HL-60 (cell line): ENCODE results near the gene MIAT.

Experiments used
- DNase-seq, 2 experiments: peaks; one replicate each; pipeline ENCODE4 v3.0.0-alpha.2; 2010 to 2020; ENCODE audit warnings: low read depth in 1 of 2, low spot score in 1 of 2
- H3K27ac ChIP-seq: fragments of 250-450 bp; sonication (Bioruptor Pico); replicated peaks from 2 replicates; pipeline ENCODE4 v1.5.1; 2020; ENCODE audit warnings: mild to moderate bottlenecking, moderate library complexity
- H3K27me3 ChIP-seq: fragments of 250-450 bp; sonication (Bioruptor Pico); 2 replicates; pipeline ENCODE4 v1.5.1; 2021; ENCODE audit warnings: mild to moderate bottlenecking, moderate library complexity; ENCODE audit not compliant: insufficient read depth, poor library complexity, severe bottlenecking
- H3K4me3 ChIP-seq: replicated peaks from 2 replicates; pipeline ENCODE4 v1.5.1; 2011; ENCODE audit warnings: mild to moderate bottlenecking, control low read depth, low read length; ENCODE audit not compliant: insufficient read depth
- GABPA ChIP-seq: IDR thresholded peaks from 2 replicates; pipeline ENCODE4 v1.6.1; 2012; ENCODE audit warnings: low read depth
- POLR2AphosphoS5 ChIP-seq: IDR thresholded peaks from 2 replicates; pipeline ENCODE4 v1.6.1; 2012; ENCODE audit warnings: low read depth
- SPI1 ChIP-seq: IDR thresholded peaks from 2 replicates; pipeline ENCODE4 v1.6.1; 2012; ENCODE audit warnings: low read depth, mild to moderate bottlenecking, borderline replicate concordance
- TF ChIP-seq, protein P1 (sequence below): IDR thresholded peaks from one replicate; pipeline ENCODE4 v1.5.1; 2011; ENCODE audit warnings: low read length, control low read depth, inconsistent platforms; ENCODE audit not compliant: insufficient read depth
- TF ChIP-seq, protein P2 (sequence below): IDR thresholded peaks from 2 replicates; pipeline ENCODE4 v1.6.1; 2012; ENCODE audit warnings: low read depth; ENCODE audit not compliant: insufficient replicate concordance

MIAT gene

DNA sequence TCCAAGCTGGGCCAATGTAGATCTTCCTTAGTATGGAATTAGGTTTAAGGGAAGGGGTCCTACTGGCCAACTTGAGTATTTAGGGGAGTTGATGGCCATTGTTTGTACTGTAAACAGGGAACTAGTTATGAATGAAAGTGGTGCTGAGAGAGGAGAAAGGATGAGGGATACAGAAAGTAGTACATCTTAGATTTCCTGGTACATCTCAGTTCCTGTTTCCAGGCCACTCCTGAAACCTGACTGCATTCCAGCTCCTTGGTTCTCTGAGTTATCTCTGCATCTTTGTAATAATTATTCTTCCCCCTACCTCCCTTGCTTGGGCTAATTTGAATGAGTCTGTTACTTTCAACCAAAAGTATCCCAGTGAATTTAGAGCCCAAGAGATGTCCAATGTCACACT is 30.1 kb downstream of the MIAT start:
- TF ChIP-seq SPI1, result no peak
- TF ChIP-seq, protein P1, sequence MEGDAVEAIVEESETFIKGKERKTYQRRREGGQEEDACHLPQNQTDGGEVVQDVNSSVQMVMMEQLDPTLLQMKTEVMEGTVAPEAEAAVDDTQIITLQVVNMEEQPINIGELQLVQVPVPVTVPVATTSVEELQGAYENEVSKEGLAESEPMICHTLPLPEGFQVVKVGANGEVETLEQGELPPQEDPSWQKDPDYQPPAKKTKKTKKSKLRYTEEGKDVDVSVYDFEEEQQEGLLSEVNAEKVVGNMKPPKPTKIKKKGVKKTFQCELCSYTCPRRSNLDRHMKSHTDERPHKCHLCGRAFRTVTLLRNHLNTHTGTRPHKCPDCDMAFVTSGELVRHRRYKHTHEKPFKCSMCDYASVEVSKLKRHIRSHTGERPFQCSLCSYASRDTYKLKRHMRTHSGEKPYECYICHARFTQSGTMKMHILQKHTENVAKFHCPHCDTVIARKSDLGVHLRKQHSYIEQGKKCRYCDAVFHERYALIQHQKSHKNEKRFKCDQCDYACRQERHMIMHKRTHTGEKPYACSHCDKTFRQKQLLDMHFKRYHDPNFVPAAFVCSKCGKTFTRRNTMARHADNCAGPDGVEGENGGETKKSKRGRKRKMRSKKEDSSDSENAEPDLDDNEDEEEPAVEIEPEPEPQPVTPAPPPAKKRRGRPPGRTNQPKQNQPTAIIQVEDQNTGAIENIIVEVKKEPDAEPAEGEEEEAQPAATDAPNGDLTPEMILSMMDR, result no peak
- TF ChIP-seq GABPA, result no peak
- no peak for TF ChIP-seq POLR2AphosphoS5
- TF ChIP-seq, protein P2, sequence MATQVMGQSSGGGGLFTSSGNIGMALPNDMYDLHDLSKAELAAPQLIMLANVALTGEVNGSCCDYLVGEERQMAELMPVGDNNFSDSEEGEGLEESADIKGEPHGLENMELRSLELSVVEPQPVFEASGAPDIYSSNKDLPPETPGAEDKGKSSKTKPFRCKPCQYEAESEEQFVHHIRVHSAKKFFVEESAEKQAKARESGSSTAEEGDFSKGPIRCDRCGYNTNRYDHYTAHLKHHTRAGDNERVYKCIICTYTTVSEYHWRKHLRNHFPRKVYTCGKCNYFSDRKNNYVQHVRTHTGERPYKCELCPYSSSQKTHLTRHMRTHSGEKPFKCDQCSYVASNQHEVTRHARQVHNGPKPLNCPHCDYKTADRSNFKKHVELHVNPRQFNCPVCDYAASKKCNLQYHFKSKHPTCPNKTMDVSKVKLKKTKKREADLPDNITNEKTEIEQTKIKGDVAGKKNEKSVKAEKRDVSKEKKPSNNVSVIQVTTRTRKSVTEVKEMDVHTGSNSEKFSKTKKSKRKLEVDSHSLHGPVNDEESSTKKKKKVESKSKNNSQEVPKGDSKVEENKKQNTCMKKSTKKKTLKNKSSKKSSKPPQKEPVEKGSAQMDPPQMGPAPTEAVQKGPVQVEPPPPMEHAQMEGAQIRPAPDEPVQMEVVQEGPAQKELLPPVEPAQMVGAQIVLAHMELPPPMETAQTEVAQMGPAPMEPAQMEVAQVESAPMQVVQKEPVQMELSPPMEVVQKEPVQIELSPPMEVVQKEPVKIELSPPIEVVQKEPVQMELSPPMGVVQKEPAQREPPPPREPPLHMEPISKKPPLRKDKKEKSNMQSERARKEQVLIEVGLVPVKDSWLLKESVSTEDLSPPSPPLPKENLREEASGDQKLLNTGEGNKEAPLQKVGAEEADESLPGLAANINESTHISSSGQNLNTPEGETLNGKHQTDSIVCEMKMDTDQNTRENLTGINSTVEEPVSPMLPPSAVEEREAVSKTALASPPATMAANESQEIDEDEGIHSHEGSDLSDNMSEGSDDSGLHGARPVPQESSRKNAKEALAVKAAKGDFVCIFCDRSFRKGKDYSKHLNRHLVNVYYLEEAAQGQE, result no peak
- H3K27me3 ChIP-seq, result no peaks in the 10 kb centered on the region
- no peak overlapping the region for H3K4me3 ChIP-seq
- no peak for DNase-seq
- no peak overlapping the region for H3K27ac ChIP-seq

DNA sequence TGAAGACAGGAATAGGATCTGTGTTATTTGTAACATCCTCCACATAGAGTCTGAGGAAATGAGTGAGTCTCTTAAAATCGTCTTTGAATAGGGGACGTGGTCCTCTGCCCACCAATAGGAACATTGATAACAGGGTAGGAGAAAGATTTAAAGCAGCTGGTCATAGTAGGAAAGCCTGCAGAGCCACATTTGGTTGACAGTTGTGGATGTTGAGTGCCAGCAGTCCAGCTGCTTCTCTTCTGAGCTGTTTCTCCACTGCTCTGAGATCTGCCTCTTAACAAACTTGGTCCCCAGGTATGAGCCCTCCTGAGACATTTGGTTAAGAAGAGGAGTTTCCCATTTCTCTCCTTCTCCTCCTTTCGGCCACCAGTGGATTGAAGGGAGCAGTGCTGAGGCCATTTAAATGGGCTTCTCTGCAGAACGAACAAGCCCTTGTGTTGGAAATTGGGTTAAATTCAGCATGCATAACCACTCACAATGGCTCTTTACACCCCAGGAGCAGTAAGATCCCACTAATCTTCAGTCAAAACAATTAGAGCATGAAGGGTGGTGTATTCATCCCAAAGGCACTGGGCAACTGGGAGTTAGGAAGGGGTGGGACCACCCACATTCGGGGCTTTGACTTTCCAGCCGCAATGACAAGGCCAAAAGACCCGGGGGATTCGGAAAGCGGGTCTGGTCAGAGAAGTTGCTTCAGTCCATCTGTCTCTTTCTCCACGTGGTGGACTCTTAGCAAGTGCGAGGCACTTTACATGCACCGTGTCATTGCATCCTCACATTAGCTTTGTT is 32.3 kb downstream of the MIAT start:
- TF ChIP-seq, protein P2, result no peak
- Histone ChIP-seq H3K27ac (no peak overlapping the region), H3K4me3 (no peak overlapping the region), H3K27me3 (no peaks in the 10 kb centered on the region)
- DNase-seq, result no peak

DNA sequence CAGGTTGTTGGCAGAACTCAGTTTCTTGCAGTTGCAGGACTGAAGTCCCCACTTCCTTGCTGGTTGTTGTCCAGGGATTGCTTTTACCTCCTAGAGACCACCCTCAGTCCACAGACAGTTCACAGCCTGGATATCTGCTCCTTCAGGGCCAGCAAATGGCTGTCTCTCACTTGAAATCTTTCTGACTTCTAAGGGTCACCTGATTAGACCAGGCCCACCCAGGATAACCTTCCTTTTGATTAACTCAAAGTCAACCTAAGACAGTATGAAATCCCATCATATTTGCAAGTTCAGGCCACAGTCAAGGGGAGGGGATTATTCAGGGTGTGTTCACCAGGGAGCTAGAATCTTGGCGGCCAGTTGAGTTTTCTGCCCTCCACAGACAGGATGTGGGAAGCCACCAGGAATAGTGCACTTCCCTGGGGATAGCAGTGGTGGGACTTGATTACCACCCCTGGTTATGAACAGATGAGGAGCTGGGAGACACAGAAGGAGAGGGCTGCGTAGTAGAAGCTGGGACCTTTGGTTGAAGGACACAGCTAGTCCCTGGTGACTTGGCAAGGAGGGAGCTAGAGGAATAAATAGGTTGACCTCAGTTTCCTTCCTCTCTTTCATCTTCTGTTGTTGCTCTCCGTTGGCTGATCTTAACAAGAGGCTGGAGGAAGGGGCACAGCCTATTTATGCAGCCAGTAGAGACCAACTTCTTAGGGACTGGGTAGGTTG is 33.4 kb downstream of the MIAT start:
- no peak for DNase-seq
- Histone ChIP-seq H3K4me3 (no peak overlapping the region), H3K27me3 (no peaks in the 10 kb centered on the region), H3K27ac (no peak overlapping the region)
- no peak for TF ChIP-seq GABPA
- TF ChIP-seq POLR2AphosphoS5, result no peak
- TF ChIP-seq SPI1, result no peak

DNA sequence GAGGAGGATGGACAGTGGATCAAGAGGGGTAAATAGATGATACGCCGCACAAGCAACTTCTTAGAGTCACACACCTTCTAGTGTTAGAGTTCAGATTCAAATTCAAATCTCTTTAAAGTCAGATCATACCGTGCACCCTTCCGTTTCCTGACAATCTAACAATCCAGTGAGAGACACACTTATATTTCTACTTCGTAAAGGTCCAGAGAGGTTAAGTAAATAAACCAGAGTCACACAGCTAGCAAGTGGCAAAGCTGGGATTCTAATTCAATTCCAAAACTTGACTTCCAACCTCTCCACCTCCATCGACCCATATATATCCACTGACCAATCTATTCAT is 34.0 kb downstream of the MIAT start:
- H3K27me3 ChIP-seq, result no peaks in the 10 kb centered on the region
- no peak overlapping the region for H3K4me3 ChIP-seq
- H3K27ac ChIP-seq, result no peak overlapping the region
- TF ChIP-seq GABPA (no peak), POLR2AphosphoS5 (no peak), SPI1 (no peak)
- TF ChIP-seq, protein P2, result no peak
- TF ChIP-seq, protein P1, result no peak
- no peak for DNase-seq
